Lower leg skin (tissue), 3 donors: ENCODE measurements around the gene TRMO.

Experiments used
- CTCF ChIP-seq, 3 donors: fragments of 450-650 bp; IDR thresholded peaks; one replicate each; pipeline ENCODE4 v1.5.1; 2016; ENCODE audit warnings: antibody characterized with exemption in 3 of 3, mild to moderate bottlenecking in 3 of 3, moderate library complexity in 2 of 3
- POLR2A ChIP-seq, 2 donors: fragments of 450-650 bp; IDR thresholded peaks; one replicate each; pipeline ENCODE4 v1.6.1; 2016 to 2017; ENCODE audit warnings: antibody characterized with exemption in 2 of 2, mild to moderate bottlenecking in 1 of 2, moderate library complexity in 1 of 2

GRCh38 chr9:97900738-97901565 lies 21.3 kb downstream of the TRMO start:
- TF ChIP-seq POLR2A (IDR thresholded peaks at IDR 0.05) (no peak), CTCF (IDR thresholded peaks at IDR 0.05) (no peak)
